Naive thymus-derived CD4-positive, alpha-beta T cell (primary cell): ENCODE results near the gene EGFR. TPM values are rescaled to one million over a fixed set of nuclear protein-coding genes. Genes with fewer than 3 reads are reported as not detected.

Source experiments
- ATAC-seq: fragments of 150-1000 bp; cut with Tn5 transposase; 2 replicates; pipeline ENCODE4 v1.10.0; 2021; ENCODE audit warnings: mild to moderate bottlenecking, moderate library complexity
- CTCF ChIA-PET: fragments of 350-600 bp; sonication (Branson Sonifier 250); formaldehyde crosslinking; loops from one replicate; lab custom pipeline; 2021; ENCODE audit warnings: antibody characterized with exemption; lab: Charles Lee
- POLR2A ChIA-PET: fragments of 350-600 bp; sonication (Branson Sonifier 250); formaldehyde crosslinking; loops from one replicate; lab custom pipeline; 2021; ENCODE audit warnings: antibody characterized with exemption, inconsistent platforms; lab: Charles Lee
- DNase-seq, 9 donors: peaks; one replicate each; pipeline versions ENCODE4 v3.0.0 to v3.0.0-alpha.2; 2020 to 2022; ENCODE audit warnings: mixed read lengths in 1 of 9
- H3K27ac ChIP-seq: one replicate; pipeline ENCODE4 v1.7.0; 2013; ENCODE audit warnings: mild to moderate bottlenecking, low read depth, low read length, moderate library complexity
- H3K27me3 ChIP-seq, 2 donors: one replicate each; pipeline ENCODE4 v1.7.0; 2013; ENCODE audit warnings: low read length in 2 of 2, mild to moderate bottlenecking in 2 of 2, moderate library complexity in 2 of 2; ENCODE audit not compliant: control insufficient read depth in 2 of 2, insufficient read depth in 2 of 2
- H3K36me3 ChIP-seq, 3 experiments: 1 replicate in 2 of 3; 2 replicates in 1 of 3; pipeline ENCODE4 v1.7.0; 2013; ENCODE audit warnings: low read length in 3 of 3, mild to moderate bottlenecking in 3 of 3, moderate library complexity in 1 of 3; ENCODE audit not compliant: insufficient read depth in 3 of 3, control insufficient read depth in 2 of 3
- H3K4me1 ChIP-seq, 2 donors: one replicate each; pipeline ENCODE4 v1.7.0; 2013; ENCODE audit warnings: low read length in 2 of 2, mild to moderate bottlenecking in 2 of 2, moderate library complexity in 1 of 2; ENCODE audit not compliant: control insufficient read depth in 2 of 2, insufficient read depth in 2 of 2
- H3K4me3 ChIP-seq: 2 replicates; pipeline ENCODE4 v1.7.0; 2013; ENCODE audit warnings: mild to moderate bottlenecking, low read length
- H3K9me3 ChIP-seq, 3 experiments: 1 replicate in 2 of 3; 2 replicates in 1 of 3; pipeline ENCODE4 v1.7.0; 2013; ENCODE audit warnings: low read length in 3 of 3; ENCODE audit not compliant: control insufficient read depth in 2 of 3
- H3K27ac Mint-ChIP-seq, 9 donors: one replicate each; pipeline ENCODE4 v1.8.0; 2020 to 2022; ENCODE audit warnings: mixed read lengths in 9 of 9, mild to moderate bottlenecking in 8 of 9, moderate library complexity in 5 of 9, inconsistent platforms in 2 of 9
- H3K27me3 Mint-ChIP-seq, 5 donors: one replicate each; pipeline ENCODE4 v1.8.0; 2021 to 2022; ENCODE audit warnings: mixed read lengths in 5 of 5, mild to moderate bottlenecking in 1 of 5
- H3K36me3 Mint-ChIP-seq, 5 donors: one replicate each; pipeline ENCODE4 v1.8.0; 2020 to 2022; ENCODE audit warnings: mixed read lengths in 5 of 5, mild to moderate bottlenecking in 3 of 5, inconsistent platforms in 1 of 5
- H3K4me1 Mint-ChIP-seq, 7 donors: one replicate each; pipeline ENCODE4 v1.8.0; 2020 to 2022; ENCODE audit warnings: mixed read lengths in 7 of 7, mild to moderate bottlenecking in 3 of 7, inconsistent platforms in 1 of 7
- H3K4me3 Mint-ChIP-seq, 10 donors: one replicate each; pipeline ENCODE4 v1.8.0; 2020 to 2022; ENCODE audit warnings: mild to moderate bottlenecking in 10 of 10, mixed read lengths in 10 of 10, moderate library complexity in 6 of 10, inconsistent platforms in 2 of 10
- H3K9me3 Mint-ChIP-seq, 11 donors: one replicate each; pipeline ENCODE4 v1.8.0; 2020 to 2022; ENCODE audit warnings: mixed read lengths in 11 of 11, mild to moderate bottlenecking in 4 of 11, inconsistent platforms in 1 of 11, moderate library complexity in 1 of 11
- intact Hi-C, 2 donors: fragments of 100-400 bp; cut with micrococcal nuclease; formaldehyde crosslinking; loops; one replicate each; pipeline ENCODE4 v1.15.1; 2023
- polyA plus RNA-seq, 2 donors: library from polyadenylated mRNA; unstranded; fragments of 300-500 nt; fragmentation: Illumina TruSeq; gene quantifications; one replicate each; pipeline ENCODE4 v1.2.3, GENCODE V29; 2021
- total RNA-seq, 6 experiments: library from RNA in 5 of 6; stranded (reverse) in 5 of 6; gene quantifications; 1 replicate in 5 of 6; 2 replicates in 1 of 6; pipeline ENCODE4 v1.2.3 and lab custom pipeline; 2021 to 2026

EGFR gene
- total and polyA plus RNA-seq, 7 experiments from 2014 or later, result 0.16 TPM; not detected in 6

GRCh38 chr7:55088620-55089019, 69.8 kb downstream of the EGFR start:
- no peaks in the 10 kb centered on the region for H3K36me3 Mint-ChIP-seq
- intact Hi-C loops, result loop anchor here in 1 of 2 donors (10.0 kb wide), 1 partner anchor 166 kb away; no protein-coding TSS in a partner anchor

GRCh38 chr7:55092186-55092974, 73.6 kb downstream of the EGFR start:
- POLR2A ChIA-PET, result no interaction called here
- Mint-ChIP-seq H3K27ac (no peak overlapping the region), H3K4me3 (no peak overlapping the region), H3K4me1 (peaks cover 0 to 3% (median 1%) of the 10 kb centered on the region in 7 donors), H3K27me3 (peaks cover 6 to 11% (median 10%) of the 10 kb centered on the region in 5 donors), H3K9me3 (no peaks in the 10 kb centered on the region), H3K36me3 (no peaks in the 10 kb centered on the region)
- ATAC-seq (no peak), DNase-seq (no peak)
- CTCF ChIA-PET, result no interaction called here
- Histone ChIP-seq H3K27ac (no peak overlapping the region), H3K27me3 (no peaks in the 10 kb centered on the region), H3K4me1 (no peaks in the 10 kb centered on the region), H3K9me3 (no peaks in the 10 kb centered on the region), H3K36me3 (no peaks in the 10 kb centered on the region), H3K4me3 (no peak overlapping the region)
- intact Hi-C loops, result no loop called here

More at GRCh38 chr7:55088620-55089019, 69.8 kb downstream of the EGFR start:
- DNase-seq (no peak), ATAC-seq (no peak)
- POLR2A ChIA-PET, result interaction anchor here (0.5 kb wide), 1 partner anchor 1266 kb away, joined by 4 read pairs; no protein-coding TSS in a partner anchor
- Histone ChIP-seq H3K27me3 (no peaks in the 10 kb centered on the region), H3K4me3 (no peak overlapping the region), H3K4me1 (peaks cover 0 to 5% of the 10 kb centered on the region in 2 donors), H3K9me3 (no peaks in the 10 kb centered on the region), H3K27ac (no peak overlapping the region), H3K36me3 (no peaks in the 10 kb centered on the region)
- Mint-ChIP-seq H3K9me3 (no peaks in the 10 kb centered on the region), H3K4me1 (peaks cover 6 to 21% (median 15%) of the 10 kb centered on the region in 7 donors), H3K27ac (no peak overlapping the region), H3K27me3 (peaks cover 3 to 21% (median 11%) of the 10 kb centered on the region in 5 donors), H3K4me3 (no peak overlapping the region)
- CTCF ChIA-PET, result no interaction called here

- Histone ChIP-seq H3K9me3 (no peaks in the 10 kb centered on the region), H3K27ac (no peak overlapping the region), H3K36me3 (no peaks in the 10 kb centered on the region), H3K4me1 (no peaks in the 10 kb centered on the region), H3K4me3 (no peak overlapping the region), H3K27me3 (no peaks in the 10 kb centered on the region)
- intact Hi-C loops, result no loop called here
- no peaks in the 10 kb centered on the region for H3K4me1 Mint-ChIP-seq
- H3K36me3 Mint-ChIP-seq, result no peaks in the 10 kb centered on the region
- ChIA-PET POLR2A (interaction anchor here (0.6 kb wide), 1 partner anchor 165 kb away, joined by 3 read pairs; no protein-coding TSS in a partner anchor), CTCF (no interaction called here)
- H3K27me3 Mint-ChIP-seq, result peaks cover 6 to 16% (median 11%) of the 10 kb centered on the region in 5 donors
- no peak for ATAC-seq
- no peak for DNase-seq
- no peak overlapping the region for H3K27ac Mint-ChIP-seq
- H3K4me3 Mint-ChIP-seq, result no peak overlapping the region
- no peaks in the 10 kb centered on the region for H3K9me3 Mint-ChIP-seq
Observed at GRCh38 chr7:55092975-55093373, 74.2 kb downstream of the EGFR start.

DNA sequence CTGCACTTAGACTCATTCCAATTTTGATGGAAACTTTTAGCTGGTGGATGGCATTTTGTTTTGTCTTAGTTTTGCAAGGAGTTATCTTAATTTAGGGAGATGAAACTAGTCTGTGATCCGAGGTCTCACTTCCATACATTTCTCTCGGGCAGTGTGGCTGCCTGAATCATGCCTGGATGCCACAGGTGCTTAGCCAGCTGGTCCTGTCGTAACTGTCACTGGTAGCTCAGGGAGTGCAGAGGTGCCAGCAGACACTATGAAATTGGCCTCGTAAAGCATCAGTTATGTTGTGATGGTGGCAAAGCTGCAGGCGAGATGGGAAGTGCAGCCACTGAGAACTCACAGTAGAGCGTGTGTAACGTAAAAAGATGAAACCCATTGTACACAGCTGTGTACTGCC, 74.9 kb downstream of the EGFR start:
- intact Hi-C loops, result no loop called here
- Mint-ChIP-seq H3K36me3 (no peaks in the 10 kb centered on the region), H3K27ac (no peak overlapping the region), H3K27me3 (peaks cover 6 to 16% (median 11%) of the 10 kb centered on the region in 5 donors), H3K4me3 (no peak overlapping the region), H3K9me3 (no peaks in the 10 kb centered on the region), H3K4me1 (no peaks in the 10 kb centered on the region)
- Histone ChIP-seq H3K9me3 (no peaks in the 10 kb centered on the region), H3K4me1 (no peaks in the 10 kb centered on the region), H3K27me3 (no peaks in the 10 kb centered on the region), H3K27ac (no peak overlapping the region), H3K36me3 (no peaks in the 10 kb centered on the region), H3K4me3 (no peak overlapping the region)
- DNase-seq (no peak), ATAC-seq (no peak)
- ChIA-PET POLR2A (no interaction called here), CTCF (no interaction called here)

DNA sequence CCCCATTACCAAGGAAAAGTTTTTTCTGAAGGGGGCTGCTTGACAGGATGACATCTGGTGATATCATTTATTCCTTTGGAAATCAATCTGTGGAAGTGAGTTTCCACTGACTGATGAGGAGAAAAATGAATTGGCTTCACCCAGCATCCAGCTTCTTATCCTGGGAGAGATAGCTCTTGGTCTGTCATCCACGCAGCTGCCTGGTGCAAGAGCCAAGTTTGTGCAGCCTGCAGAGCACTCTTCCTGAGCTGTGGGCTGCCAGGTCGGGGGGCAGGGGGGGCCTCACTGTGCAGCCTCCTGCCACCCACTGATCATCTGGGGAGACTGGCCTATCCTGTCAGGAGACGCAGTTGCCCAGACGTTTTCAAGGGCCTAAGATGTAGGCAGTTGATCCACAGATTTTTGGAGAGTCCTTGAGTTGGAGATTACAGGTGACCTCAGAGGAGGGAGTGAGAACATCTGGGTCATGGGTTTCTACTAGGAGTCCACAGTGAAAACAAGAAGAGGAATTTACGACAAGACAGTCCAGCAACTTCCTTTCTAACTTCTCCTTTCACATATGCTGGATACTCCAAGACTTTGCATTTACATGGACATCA, 75.4 kb downstream of the EGFR start:
- intact Hi-C loops, result no loop called here
- no peaks in the 10 kb centered on the region for H3K9me3 ChIP-seq
- H3K4me3 ChIP-seq, result no peak overlapping the region
- no peak overlapping the region for H3K27ac ChIP-seq
- H3K27me3 Mint-ChIP-seq, result peaks cover 11 to 19% (median 15%) of the 10 kb centered on the region in 5 donors
- ChIA-PET CTCF (no interaction called here), POLR2A (no interaction called here)
- no peaks in the 10 kb centered on the region for H3K36me3 ChIP-seq
- H3K27ac Mint-ChIP-seq, result no peak overlapping the region
- H3K9me3 Mint-ChIP-seq, result no peaks in the 10 kb centered on the region
- DNase-seq (no peak), ATAC-seq (no peak)
- no peaks in the 10 kb centered on the region for H3K27me3 ChIP-seq
- H3K4me1 Mint-ChIP-seq, result no peaks in the 10 kb centered on the region
- H3K4me1 ChIP-seq, result no peaks in the 10 kb centered on the region
- H3K4me3 Mint-ChIP-seq, result no peak overlapping the region
- no peaks in the 10 kb centered on the region for H3K36me3 Mint-ChIP-seq

DNA sequence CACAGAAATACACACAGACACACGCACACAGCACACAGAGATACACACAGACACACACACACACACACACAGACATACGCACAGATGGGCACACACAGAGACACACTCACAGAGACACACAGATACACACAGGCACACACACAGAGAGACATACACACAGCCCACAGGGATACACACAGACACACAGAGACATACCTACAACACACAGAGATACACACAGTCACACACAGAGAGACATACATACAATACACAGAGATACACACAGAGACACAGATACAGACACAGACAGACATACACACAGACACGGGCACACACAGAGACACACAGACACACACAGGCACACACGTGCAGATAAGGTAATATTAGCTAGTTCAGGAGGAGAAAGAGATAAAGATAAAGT, 76.9 kb downstream of the EGFR start:
- Histone ChIP-seq H3K27me3 (no peaks in the 10 kb centered on the region), H3K27ac (no peak overlapping the region), H3K9me3 (no peaks in the 10 kb centered on the region), H3K4me1 (no peaks in the 10 kb centered on the region), H3K36me3 (no peaks in the 10 kb centered on the region), H3K4me3 (no peak overlapping the region)
- H3K27ac Mint-ChIP-seq, result no peak overlapping the region
- CTCF ChIA-PET, result no interaction called here
- H3K9me3 Mint-ChIP-seq, result no peaks in the 10 kb centered on the region
- H3K36me3 Mint-ChIP-seq, result no peaks in the 10 kb centered on the region
- POLR2A ChIA-PET, result no interaction called here
- ATAC-seq (no peak), DNase-seq (no peak)
- peaks cover 13 to 29% (median 16%) of the 10 kb centered on the region in 5 donors for H3K27me3 Mint-ChIP-seq
- intact Hi-C loops, result no loop called here
- H3K4me3 Mint-ChIP-seq, result no peak overlapping the region
- H3K4me1 Mint-ChIP-seq, result no peaks in the 10 kb centered on the region
